ENCODE data around the gene CBLB.

DNA sequence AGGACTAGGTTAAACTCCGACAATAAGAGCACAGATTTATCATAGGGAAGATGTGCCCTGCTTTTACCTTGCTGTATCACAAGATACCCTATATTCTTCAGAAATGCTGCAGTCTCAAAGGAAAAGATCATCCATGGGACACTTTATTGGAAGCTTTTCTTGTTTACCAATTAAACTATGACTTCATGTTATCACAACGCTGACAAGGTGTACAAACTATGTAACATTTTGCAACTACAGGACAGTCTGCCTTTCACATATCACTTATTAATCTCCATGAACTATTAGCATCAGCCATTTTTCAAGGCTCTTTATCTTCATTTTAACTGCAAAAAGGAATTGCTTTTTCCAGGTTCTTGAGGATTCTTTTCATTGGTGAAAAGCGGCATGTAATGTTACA, 34.0 kb downstream of the CBLB start:
- TF ChIP-seq, protein P1, sequence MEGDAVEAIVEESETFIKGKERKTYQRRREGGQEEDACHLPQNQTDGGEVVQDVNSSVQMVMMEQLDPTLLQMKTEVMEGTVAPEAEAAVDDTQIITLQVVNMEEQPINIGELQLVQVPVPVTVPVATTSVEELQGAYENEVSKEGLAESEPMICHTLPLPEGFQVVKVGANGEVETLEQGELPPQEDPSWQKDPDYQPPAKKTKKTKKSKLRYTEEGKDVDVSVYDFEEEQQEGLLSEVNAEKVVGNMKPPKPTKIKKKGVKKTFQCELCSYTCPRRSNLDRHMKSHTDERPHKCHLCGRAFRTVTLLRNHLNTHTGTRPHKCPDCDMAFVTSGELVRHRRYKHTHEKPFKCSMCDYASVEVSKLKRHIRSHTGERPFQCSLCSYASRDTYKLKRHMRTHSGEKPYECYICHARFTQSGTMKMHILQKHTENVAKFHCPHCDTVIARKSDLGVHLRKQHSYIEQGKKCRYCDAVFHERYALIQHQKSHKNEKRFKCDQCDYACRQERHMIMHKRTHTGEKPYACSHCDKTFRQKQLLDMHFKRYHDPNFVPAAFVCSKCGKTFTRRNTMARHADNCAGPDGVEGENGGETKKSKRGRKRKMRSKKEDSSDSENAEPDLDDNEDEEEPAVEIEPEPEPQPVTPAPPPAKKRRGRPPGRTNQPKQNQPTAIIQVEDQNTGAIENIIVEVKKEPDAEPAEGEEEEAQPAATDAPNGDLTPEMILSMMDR (IDR thresholded peaks at IDR 0.05; ENCODE audit: low read depth, low read length, missing input control), result no peak
- TF ChIP-seq FOXA1 (IDR thresholded peaks at IDR 0.05) (peak; percentile 34), TAF1 (conservative IDR thresholded peaks at IDR 0.05) (no peak)
